Osteoblast (primary cell): ENCODE results near the gene MGAT4C. TPM values are rescaled to one million over a fixed set of nuclear protein-coding genes. Genes with fewer than 3 reads are reported as not detected.

ENCODE experiments used
- DNase-seq: peaks from one replicate; pipeline ENCODE4 v3.0.0; 2011; ENCODE audit warnings: low spot score, mixed read lengths; ENCODE audit not compliant: insufficient read length; ENCODE audit errors: missing footprints
- H2AFZ ChIP-seq: 2 replicates; pipeline ENCODE4 v1.6.0; 2011; ENCODE audit warnings: mild to moderate bottlenecking, low read length
- H3K27ac ChIP-seq: 2 replicates; pipeline ENCODE4 v1.5.1; 2011; ENCODE audit warnings: mild to moderate bottlenecking, low read depth, low read length, moderate library complexity
- H3K27me3 ChIP-seq: 2 replicates; pipeline ENCODE4 v1.6.0; 2012; ENCODE audit warnings: mild to moderate bottlenecking, control low read depth, inconsistent platforms, low read length, moderate library complexity; ENCODE audit not compliant: insufficient read depth
- H3K36me3 ChIP-seq: 2 replicates; pipeline ENCODE4 v1.5.1; 2011; ENCODE audit warnings: mild to moderate bottlenecking, low read length, control low read depth, moderate library complexity; ENCODE audit not compliant: insufficient read depth
- H3K4me1 ChIP-seq: 2 replicates; pipeline ENCODE4 v1.5.1; 2011; ENCODE audit warnings: mild to moderate bottlenecking, low read length, control low read depth, moderate library complexity; ENCODE audit not compliant: insufficient read depth
- H3K4me2 ChIP-seq: 2 replicates; pipeline ENCODE4 v1.6.0; 2011; ENCODE audit warnings: mild to moderate bottlenecking, low read length; ENCODE audit not compliant: insufficient read depth
- H3K4me3 ChIP-seq: fragments of 200-600 bp; sonication (generic); 3 replicates; pipeline ENCODE4 v1.5.1; 2012; ENCODE audit warnings: mild to moderate bottlenecking, low read length, inconsistent platforms; ENCODE audit not compliant: insufficient read depth
- H3K79me2 ChIP-seq: 2 replicates; pipeline ENCODE4 v1.6.0; 2012; ENCODE audit warnings: mild to moderate bottlenecking, low read length, control low read depth, inconsistent platforms; ENCODE audit not compliant: insufficient read depth
- H3K9me3 ChIP-seq: 2 replicates; pipeline ENCODE4 v1.5.1; 2011; ENCODE audit warnings: low read depth, low read length, control low read depth
- H4K20me1 ChIP-seq: 2 replicates; pipeline ENCODE4 v1.6.0; 2012; ENCODE audit warnings: mild to moderate bottlenecking, low read length, control low read depth; ENCODE audit not compliant: insufficient read depth
- total RNA-seq: library from RNA; depleted of rRNA; stranded (reverse); fragments of >200 nt; gene quantifications from 2 replicates; pipeline ENCODE4 v1.2.3, GENCODE V29; 2012
- TF ChIP-seq, protein P1 (sequence below): IDR thresholded peaks from 2 replicates; pipeline ENCODE4 v1.5.1; 2011; ENCODE audit warnings: mild to moderate bottlenecking, low read depth, low read length, moderate library complexity; ENCODE audit errors: extremely low read depth

MGAT4C gene
- total RNA-seq, 1 donor: not detected

DNA sequence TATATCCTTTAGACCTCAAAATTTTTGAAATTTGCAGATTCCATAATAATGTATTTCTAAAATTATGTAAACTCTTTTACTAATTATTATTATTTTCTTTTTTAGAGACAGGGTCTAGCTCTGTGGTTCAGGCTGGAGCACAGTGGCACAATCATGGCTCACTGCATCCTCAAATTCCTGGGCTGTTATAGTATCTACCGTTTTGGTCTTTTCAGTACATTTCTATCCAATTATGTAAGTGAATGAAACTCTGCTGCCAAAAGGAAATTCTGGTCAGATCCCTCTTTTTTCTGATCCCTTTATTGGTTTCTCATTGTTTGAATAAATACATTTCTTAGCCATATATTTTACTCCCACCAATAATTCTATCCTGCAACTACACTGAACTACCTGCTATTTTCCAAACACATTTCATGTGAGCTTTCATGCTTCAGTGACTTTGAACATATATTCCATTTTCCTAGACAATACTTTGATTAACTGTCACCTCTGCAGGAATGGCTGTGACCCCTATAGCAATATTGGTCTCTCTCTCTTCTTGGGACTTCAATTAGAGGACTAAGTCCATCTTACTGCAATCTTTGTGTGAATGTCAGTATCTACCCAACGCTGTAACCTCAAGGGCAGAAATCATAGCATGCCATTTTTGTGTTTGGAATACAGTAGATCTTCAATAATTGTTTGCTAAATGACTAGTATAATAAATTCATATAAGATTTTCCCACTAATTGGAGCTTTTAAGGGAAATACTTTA lies 198.9 kb downstream of the MGAT4C start:
- Histone ChIP-seq H3K27me3 (no peaks in the 10 kb centered on the region), H3K79me2 (no peaks in the 10 kb centered on the region), H3K9me3 (peaks cover 2% of the 10 kb centered on the region), H3K4me3 (no peak overlapping the region), H3K36me3 (no peaks in the 10 kb centered on the region), H3K27ac (no peak overlapping the region), H3K4me1 (no peaks in the 10 kb centered on the region), H2AFZ (no peak overlapping the region), H3K4me2 (no peak overlapping the region), H4K20me1 (no peaks in the 10 kb centered on the region)
- DNase-seq: no peak
- TF ChIP-seq, protein P1, sequence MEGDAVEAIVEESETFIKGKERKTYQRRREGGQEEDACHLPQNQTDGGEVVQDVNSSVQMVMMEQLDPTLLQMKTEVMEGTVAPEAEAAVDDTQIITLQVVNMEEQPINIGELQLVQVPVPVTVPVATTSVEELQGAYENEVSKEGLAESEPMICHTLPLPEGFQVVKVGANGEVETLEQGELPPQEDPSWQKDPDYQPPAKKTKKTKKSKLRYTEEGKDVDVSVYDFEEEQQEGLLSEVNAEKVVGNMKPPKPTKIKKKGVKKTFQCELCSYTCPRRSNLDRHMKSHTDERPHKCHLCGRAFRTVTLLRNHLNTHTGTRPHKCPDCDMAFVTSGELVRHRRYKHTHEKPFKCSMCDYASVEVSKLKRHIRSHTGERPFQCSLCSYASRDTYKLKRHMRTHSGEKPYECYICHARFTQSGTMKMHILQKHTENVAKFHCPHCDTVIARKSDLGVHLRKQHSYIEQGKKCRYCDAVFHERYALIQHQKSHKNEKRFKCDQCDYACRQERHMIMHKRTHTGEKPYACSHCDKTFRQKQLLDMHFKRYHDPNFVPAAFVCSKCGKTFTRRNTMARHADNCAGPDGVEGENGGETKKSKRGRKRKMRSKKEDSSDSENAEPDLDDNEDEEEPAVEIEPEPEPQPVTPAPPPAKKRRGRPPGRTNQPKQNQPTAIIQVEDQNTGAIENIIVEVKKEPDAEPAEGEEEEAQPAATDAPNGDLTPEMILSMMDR: no peak

DNA sequence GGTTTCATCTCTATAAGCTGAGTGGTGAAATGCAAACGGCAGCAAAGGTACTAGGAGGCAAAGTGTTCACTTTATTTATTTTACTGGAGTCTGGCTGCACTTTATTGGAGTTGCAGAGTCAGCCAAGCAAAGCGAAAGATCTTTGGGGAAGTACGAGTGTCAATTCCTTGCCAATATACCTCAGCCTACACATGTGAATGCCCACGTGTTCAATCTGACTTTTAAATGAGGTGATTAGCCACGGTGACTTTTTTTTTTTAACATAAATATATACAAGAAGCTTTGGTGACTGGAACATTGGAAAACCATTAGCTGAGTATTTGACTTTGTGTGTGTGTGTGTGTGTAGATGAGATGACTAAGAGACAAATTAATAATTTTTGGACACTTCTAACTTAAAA lies 203.3 kb downstream of the MGAT4C start:
- Histone ChIP-seq H3K4me3 (no peak overlapping the region), H2AFZ (no peak overlapping the region), H3K79me2 (no peaks in the 10 kb centered on the region), H3K27ac (no peak overlapping the region), H3K27me3 (no peaks in the 10 kb centered on the region), H4K20me1 (no peaks in the 10 kb centered on the region), H3K9me3 (no peaks in the 10 kb centered on the region), H3K36me3 (no peaks in the 10 kb centered on the region), H3K4me2 (no peak overlapping the region), H3K4me1 (no peaks in the 10 kb centered on the region)
- TF ChIP-seq, protein P1: no peak
- no peak for DNase-seq

DNA sequence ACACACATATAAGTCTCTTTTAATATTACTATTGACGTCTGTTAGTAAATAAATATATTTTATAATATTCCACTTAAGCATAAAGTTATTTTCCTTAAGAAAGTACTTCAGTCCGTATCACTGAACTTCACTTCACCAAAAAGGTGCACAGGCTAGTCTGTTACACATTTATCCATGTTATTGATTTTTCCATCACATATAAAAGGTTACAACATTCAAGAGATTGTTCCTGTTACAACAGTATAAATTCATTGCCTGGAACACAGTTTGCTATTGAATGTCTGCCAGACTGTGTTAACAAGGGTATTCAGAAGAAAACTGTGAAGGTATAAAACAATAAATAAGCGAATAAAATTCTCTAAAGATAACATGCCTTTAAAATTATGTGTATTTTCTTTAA lies 206.2 kb downstream of the MGAT4C start:
- Histone ChIP-seq H3K27ac (no peak overlapping the region), H3K79me2 (no peaks in the 10 kb centered on the region), H2AFZ (no peak overlapping the region), H3K9me3 (no peaks in the 10 kb centered on the region), H3K4me2 (no peak overlapping the region), H3K27me3 (no peaks in the 10 kb centered on the region), H4K20me1 (no peaks in the 10 kb centered on the region), H3K36me3 (no peaks in the 10 kb centered on the region), H3K4me1 (no peaks in the 10 kb centered on the region), H3K4me3 (no peak overlapping the region)
- no peak for DNase-seq
- TF ChIP-seq, protein P1: no peak

DNA sequence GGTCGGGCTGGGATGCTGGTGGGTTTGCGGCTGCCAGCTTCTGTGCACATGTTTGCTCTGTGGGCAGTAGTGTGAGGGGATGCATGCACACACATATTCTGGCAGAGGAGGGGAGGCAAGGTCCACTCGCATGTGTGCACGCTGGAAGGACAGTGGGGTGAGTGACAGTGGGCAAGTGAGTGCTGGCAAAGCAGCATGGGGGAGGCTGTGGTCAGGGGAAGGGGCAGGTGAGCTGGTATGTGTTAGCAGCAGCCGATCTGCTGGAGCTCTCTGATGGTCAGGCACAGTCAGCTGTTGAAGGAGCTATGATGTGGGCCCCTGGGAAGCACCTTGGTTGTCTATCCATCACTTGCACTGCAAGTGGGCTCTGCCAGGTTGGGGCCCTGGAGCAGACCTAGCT lies 211.8 kb downstream of the MGAT4C start:
- no peak overlapping the region for H2AFZ ChIP-seq
- H3K27me3 ChIP-seq: no peaks in the 10 kb centered on the region
- DNase-seq: no peak

More for the DNA sequence above, 211.8 kb downstream of the MGAT4C start:
- H3K4me2 ChIP-seq: no peak overlapping the region
- no peaks in the 10 kb centered on the region for H3K9me3 ChIP-seq
- H3K79me2 ChIP-seq: no peaks in the 10 kb centered on the region
- H3K36me3 ChIP-seq: no peaks in the 10 kb centered on the region
- TF ChIP-seq, protein P1: no peak
- H4K20me1 ChIP-seq: no peaks in the 10 kb centered on the region
- H3K4me3 ChIP-seq: no peak overlapping the region
- no peaks in the 10 kb centered on the region for H3K4me1 ChIP-seq
- no peak overlapping the region for H3K27ac ChIP-seq
